Measurements from ENCODE around the gene GPR35. TPM values are rescaled to one million over a fixed set of nuclear protein-coding genes. Genes with fewer than 3 reads are reported as not detected.

The GPR35 gene
- total and polyA plus RNA-seq, 2 of the 13 experiments (the other 11 are each of a cell fraction or from before 2014, with no cell fraction given), result 27.1 to 44.2 TPM

GRCh38 chr2:240628808-240629618, 3.7 kb downstream of the GPR35 start (continued):
- TF ChIP-seq POLR2G (IDR thresholded peaks at IDR 0.05; ENCODE audit: low read depth, low read length), result 0 out of 2 replicates have a peak, but pooled peaks have one; percentile 20
- no peak for TF ChIP-seq SALL2 (CRISPR knock-in tag; IDR thresholded peaks at IDR 0.05)
- no peak for TF ChIP-seq ZNF850 (CRISPR knock-in tag; conservative IDR thresholded peaks at IDR 0.05)
- no peak for TF ChIP-seq ZNF83 (CRISPR knock-in tag; IDR thresholded peaks at IDR 0.05; ENCODE audit: borderline replicate concordance)
- no peak for TF ChIP-seq ZNF839 (CRISPR knock-in tag; IDR thresholded peaks at IDR 0.05; ENCODE audit: borderline replicate concordance)
- no peak for TF ChIP-seq ZNF629 (CRISPR knock-in tag; conservative IDR thresholded peaks at IDR 0.05)
- no peak for TF ChIP-seq GMEB1 (CRISPR knock-in tag; IDR thresholded peaks at IDR 0.05; ENCODE audit: borderline replicate concordance)
- TF ChIP-seq TRIM22 (IDR thresholded peaks at IDR 0.05), result no peak
- no peak for TF ChIP-seq FOXP1 (IDR thresholded peaks at IDR 0.05)
- no peak for TF ChIP-seq FOXP1 (CRISPR knock-in tag; IDR thresholded peaks at IDR 0.05)
- TF ChIP-seq ZBTB8A (CRISPR knock-in tag; IDR thresholded peaks at IDR 0.05; ENCODE audit: borderline replicate concordance, low read depth), result no peak
- 0 out of 2 replicates have a peak, but pooled peaks have one; percentile 45 for TF ChIP-seq DNMT1 (CRISPR knock-in tag; IDR thresholded peaks at IDR 0.05)
- TF ChIP-seq AKAP8 (CRISPR knock-in tag; IDR thresholded peaks at IDR 0.05), result peak; percentile 52; the same call in 1 of the 2 replicates
- TF ChIP-seq ZNF75D (CRISPR knock-in tag; IDR thresholded peaks at IDR 0.05; ENCODE audit: borderline replicate concordance), result no peak
- no peak for TF ChIP-seq ZNF879 (CRISPR knock-in tag; IDR thresholded peaks at IDR 0.05)
- TF ChIP-seq MATR3 (CRISPR knock-in tag; IDR thresholded peaks at IDR 0.05), result no peak
- TF ChIP-seq KLF9 (CRISPR knock-in tag; IDR thresholded peaks at IDR 0.05; ENCODE audit: low read depth), result no peak
- 0 out of 2 replicates have a peak, but pooled peaks have one; percentile 19 for TF ChIP-seq UBTF (CRISPR knock-in tag; IDR thresholded peaks at IDR 0.05)
- no peak for TF ChIP-seq ZNF552 (CRISPR knock-in tag; IDR thresholded peaks at IDR 0.05; ENCODE audit: borderline replicate concordance)
- TF ChIP-seq ZNF343 (CRISPR knock-in tag; IDR thresholded peaks at IDR 0.05), result no peak
